GM08714 (cell line): ENCODE measurements around the gene ABHD16A.

Experiments used
- H3K4me3 ChIP-seq: fragments of 200-500 bp; sonication (Bioruptor generic); 2 replicates; pipeline ENCODE4 v1.5.1; 2014; ENCODE audit warnings: mild to moderate bottlenecking, low read length, inconsistent platforms
- ZNF274 ChIP-seq: IDR thresholded peaks from 2 replicates; pipeline ENCODE4 v1.6.1; 2012; ENCODE audit warnings: mild to moderate bottlenecking, low read depth, low read length

ABHD16A gene

DNA sequence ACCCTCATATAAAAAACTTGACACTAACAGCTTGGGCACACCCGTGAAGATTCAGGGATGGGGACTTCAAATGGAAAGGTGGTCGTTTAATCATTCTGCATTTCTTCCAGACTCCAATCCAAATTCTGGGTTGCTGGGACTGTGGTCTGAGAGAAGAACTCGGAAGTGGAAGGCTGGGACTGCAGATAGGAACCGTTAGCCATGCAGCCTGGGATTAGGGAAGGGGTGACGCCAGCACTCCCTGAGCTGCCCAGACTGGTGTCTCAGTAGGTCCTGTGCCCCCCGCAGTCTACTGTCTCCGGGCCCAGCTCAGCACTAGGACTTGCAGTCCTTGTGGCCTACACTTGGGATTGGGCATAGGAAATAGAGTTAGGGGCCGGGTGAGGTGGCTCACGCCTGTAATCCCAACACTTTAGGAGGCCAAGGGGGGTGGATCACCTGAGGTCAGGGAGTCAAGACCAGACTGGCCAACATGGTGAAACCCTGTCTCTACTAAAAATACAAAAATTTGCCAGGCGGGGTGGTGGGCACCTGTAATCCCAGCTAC lies 33.7 kb upstream of the ABHD16A start:
- no peak for TF ChIP-seq ZNF274
- peak overlapping the region; percentile 79 for H3K4me3 ChIP-seq

DNA sequence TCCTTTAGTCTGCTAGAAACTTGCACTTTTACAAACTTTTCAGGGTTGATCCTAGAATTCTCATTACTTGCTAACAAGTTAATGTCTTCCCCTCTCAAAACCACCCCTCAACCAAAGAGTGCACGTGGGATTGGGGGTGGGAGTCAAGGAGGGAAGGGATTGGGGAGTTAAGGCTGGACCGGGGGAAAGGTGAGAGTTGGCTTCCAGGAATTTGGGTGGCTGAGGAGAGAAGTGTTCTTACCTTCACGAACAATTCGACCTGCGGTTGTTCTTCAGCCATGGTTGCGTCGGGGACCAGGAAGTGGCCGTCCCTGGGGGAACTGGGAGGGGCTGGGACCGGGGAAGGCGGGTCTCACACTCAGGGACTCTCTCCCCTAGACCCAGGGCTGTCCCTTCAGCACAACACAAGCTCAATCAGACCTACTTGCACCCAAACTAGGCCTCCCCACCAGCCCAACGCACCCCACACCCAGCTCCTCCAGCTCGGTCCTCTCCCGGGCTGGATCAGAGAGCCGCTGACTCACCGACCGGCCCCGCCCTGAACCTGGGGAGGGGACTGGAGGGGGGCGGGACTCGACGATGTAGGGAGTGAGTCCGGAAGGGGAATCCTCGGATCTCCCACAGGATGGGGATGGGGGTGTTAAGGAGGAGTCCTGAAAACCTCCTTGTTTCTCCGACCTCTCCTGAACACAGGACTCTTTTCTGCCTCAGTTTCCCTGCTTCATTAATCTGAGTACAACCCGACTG lies 33.1 kb upstream of the ABHD16A start, which contains the start of gene CLIC1:
Gene CLIC1 (minus strand): TSS at position 510 of the 747 bp plus-strand sequence. CDS start 230 bp downstream, at position 280.
- TF ChIP-seq ZNF274 = no peak
- peak within 1 kb of the TSS; percentile 79 for H3K4me3 ChIP-seq

DNA sequence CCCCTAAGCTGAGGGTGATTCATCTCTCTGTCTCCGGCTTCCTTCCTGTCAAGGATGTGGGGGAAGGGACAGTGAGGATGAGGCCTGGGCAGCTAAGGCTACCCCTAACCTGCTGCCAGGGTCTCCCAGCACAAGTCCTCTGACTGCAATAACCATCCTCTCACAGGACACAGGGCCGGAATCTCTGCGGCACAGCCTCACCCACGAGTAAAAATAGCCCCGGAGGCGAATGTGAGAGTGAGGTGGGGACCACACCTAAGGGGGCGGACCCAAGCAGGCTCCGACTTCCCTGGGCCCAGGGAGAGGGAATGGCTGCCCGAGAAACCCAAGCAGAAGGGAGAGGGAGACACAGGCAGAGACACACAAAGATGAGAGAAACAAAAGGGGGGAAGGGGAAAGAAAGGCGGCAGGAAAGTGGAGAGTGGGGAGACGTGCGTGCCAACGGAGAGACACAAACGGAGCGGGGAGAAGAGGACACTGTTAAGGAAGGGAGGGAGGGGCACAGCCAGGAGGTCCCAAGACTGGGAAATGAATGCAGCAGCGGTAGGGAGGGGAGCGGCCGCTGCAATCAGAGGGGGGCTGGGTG lies 31.8 kb upstream of the ABHD16A start:
- peak overlapping the region; percentile 79 for H3K4me3 ChIP-seq

DNA sequence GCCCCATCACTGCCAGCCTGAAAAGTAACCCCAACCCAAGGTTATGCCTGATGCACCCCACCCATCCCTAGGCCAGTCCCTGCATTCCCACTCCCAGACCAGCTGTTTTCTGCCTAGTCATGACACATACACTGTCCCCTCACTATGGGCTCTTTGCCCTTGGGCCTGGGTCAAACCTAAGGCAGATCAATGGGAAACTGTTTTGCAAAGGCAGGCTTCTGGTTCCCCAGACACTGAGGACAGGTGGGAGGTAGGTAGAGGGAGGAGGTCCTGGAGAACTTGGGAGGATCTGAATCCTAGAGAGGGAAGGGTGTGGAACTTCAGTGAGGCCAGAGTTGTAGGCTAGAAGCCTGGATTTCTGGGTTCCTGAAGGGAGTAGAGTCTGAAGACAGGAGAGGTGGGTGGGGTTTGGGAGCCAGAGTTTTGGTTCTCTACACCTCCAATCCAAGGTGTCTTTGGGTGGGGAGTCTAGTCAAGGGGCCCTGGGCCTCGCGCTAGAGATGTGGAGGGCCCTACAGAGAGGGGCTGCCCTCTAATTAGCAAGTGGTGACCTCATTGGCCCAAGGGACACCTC lies 31.2 kb upstream of the ABHD16A start:
- no peak for TF ChIP-seq ZNF274
- peak overlapping the region; percentile 79 for H3K4me3 ChIP-seq

More for the DNA sequence above, 31.8 kb upstream of the ABHD16A start:
- no peak for TF ChIP-seq ZNF274

GRCh38 chr6:31733734-31734133 lies 30.6 kb upstream of the ABHD16A start:
- peak overlapping the region; percentile 79; the same call in 1 of the 2 replicates for H3K4me3 ChIP-seq
- no peak for TF ChIP-seq ZNF274

GRCh38 chr6:31732029-31732428 lies 28.9 kb upstream of the ABHD16A start:
- no peak overlapping the region for H3K4me3 ChIP-seq
- TF ChIP-seq ZNF274 = no peak

DNA sequence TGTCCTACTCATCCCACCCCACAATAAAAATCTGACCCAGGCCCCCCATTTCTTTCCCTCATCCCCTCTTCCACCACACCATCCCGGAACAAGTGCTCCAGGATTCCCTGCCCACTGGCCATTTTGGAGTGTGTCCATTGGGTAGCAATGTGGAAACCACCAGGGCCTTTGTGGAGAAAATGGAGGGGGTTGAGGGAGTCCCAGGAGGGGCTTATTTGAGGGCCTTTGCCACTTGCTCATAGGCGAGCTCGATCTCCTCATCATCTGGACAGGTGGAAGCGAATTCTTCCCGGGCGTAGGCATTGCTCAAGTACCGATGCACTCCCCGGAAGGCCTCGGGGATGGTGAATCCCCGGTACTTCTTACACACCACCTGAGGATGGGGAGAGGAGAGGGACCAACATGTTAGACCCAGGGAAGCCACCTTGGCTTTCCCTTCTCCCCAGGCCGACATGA lies 27.5 kb upstream of the ABHD16A start:
- TF ChIP-seq ZNF274 = no peak
- no peak overlapping the region; the same call in 1 of the 2 replicates for H3K4me3 ChIP-seq

GRCh38 chr6:31729979-31730630 lies 27.0 kb upstream of the ABHD16A start:
- H3K4me3 ChIP-seq = peak overlapping the region; percentile 52; the same call in 1 of the 2 replicates
- no peak for TF ChIP-seq ZNF274

DNA sequence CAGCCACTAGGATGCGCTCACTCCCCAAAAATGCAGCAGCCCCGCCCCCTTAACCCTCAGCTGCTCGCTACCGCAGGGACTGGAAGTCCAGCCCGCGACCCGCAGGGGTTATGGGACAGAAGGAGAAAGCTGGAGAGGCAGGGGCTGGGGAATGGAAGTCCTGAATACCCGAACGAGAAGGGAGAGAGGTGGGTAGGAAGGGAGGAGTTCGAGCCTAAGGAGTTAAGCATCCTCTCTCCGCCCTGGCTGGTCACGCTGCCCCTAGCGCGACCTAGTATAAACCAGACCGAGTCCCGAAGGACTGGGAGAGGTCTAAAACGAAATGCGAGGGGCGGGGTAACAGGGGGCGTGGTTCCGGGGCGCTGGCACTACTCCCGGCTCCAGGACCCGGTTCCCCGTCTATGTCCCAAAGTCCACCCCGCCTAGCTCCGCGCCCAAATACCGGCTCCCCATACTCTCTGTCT lies 26.4 kb upstream of the ABHD16A start:
- H3K4me3 ChIP-seq = peak overlapping the region; percentile 52; the same call in 1 of the 2 replicates
- no peak for TF ChIP-seq ZNF274

DNA sequence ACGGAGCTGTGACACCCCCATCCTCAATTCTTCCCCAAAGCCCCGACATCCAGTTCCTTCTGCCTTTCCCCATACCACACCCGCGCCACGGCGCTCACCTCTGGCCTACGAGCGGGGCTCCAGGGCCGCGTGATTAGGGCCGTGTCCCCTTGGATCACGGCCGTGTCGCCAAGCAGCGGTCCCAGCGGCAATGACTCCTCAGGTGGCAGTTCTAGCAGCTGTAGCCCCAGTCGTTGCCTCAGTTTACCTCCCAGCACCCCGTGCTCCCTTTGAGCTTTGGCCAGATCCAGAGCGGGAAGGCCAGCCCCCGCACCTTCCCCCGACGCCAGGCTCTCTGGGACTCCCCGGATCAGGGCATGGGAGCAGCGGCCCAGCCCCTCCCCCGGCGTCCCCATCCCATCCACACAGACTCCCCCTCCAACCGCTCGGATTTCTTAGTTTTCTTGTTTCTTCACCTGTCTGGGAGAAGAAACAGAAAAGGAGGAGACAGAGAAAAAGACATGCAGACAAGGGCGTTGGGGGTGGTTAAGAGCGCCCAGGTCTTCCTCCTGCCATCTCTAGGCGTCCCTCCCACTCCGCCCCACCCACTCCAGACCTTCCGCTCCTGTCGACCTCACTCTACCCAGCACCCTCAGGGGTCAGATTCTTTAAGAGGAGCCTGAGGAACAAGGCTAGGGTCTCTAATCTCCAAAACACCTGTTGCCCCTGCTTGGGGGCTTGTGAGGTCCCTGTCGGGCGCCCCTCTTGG lies 25.8 kb upstream of the ABHD16A start, which contains the start of gene DDAH2:
Gene DDAH2 (minus strand): TSS at position 533 of the 748 bp plus-strand sequence. CDS start 138 bp downstream, at position 395.
- no peak for TF ChIP-seq ZNF274
- peak within 1 kb of the TSS; percentile 52; the same call in 1 of the 2 replicates for H3K4me3 ChIP-seq

DNA sequence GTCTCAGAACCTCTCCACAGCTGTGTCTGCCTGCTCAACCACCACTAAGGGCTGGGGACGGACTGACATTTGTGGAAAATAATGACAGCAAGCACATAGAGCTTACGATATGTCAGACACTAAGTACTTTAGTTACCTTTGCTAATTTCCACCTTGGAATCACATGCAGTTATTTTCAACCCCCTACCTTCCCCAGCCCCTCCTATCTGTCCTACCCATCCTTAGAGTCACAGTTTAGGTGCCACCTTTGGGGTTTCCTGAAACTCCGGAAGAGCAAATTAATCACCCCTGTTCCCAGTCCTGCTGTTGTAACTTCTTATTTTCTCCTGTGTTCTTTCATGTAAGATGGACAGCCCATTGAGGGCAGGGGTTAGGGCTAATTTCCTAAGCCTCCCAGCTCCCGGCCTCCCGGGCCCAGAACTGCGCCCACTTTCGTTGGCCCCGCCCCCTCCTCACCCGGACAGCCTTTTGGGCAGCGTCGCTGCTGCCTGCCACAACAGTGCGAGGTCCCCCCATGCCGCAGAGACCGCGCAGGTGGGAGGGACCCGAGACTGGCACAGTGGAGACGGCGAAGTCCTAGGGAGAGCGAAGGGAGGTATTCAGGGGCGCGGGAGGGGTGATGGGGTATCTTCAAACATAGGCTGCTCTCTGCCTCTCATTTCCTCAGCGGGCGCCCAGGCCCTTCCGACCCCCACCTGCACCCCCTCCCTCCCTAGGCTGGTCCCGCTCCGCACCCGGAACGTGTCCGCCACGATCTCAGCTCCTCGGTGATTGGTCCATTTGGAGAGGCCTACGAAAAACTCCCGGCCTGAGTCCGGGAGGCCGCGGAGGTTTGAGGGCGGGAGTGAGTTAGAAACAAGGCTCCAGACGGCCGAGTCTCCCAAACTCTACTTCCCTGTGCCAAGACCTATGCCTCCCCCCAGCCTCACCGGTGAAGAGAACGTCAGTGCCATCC lies 24.9 kb upstream of the ABHD16A start:
- no peak overlapping the region for H3K4me3 ChIP-seq
- no peak for TF ChIP-seq ZNF274
